ENCODE results near the gene PRTFDC1.

DNA sequence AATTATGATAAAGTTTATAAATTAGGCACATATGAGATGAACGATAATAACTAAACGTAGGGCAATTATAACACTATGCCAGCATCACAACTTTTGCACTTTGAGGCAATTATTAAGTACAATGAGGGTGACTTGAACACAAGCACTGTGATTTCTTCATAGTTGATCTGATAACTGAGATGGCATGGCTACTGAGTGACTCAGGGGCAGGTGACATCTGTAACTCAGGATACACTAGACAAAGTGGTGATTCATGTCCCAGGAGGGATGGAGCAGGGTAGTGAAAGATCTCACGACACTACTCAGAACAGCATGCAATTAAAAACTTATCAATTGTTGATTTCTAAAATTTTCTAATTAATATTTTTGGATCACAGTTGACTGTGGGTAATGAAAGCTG is 130.4 kb downstream of the PRTFDC1 start:
- TF ChIP-seq, protein P1, sequence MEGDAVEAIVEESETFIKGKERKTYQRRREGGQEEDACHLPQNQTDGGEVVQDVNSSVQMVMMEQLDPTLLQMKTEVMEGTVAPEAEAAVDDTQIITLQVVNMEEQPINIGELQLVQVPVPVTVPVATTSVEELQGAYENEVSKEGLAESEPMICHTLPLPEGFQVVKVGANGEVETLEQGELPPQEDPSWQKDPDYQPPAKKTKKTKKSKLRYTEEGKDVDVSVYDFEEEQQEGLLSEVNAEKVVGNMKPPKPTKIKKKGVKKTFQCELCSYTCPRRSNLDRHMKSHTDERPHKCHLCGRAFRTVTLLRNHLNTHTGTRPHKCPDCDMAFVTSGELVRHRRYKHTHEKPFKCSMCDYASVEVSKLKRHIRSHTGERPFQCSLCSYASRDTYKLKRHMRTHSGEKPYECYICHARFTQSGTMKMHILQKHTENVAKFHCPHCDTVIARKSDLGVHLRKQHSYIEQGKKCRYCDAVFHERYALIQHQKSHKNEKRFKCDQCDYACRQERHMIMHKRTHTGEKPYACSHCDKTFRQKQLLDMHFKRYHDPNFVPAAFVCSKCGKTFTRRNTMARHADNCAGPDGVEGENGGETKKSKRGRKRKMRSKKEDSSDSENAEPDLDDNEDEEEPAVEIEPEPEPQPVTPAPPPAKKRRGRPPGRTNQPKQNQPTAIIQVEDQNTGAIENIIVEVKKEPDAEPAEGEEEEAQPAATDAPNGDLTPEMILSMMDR (conservative IDR thresholded peaks at IDR 0.05 in 1 of 2, IDR thresholded peaks at IDR 0.05 in 1 of 2; ENCODE audit: low read depth in 1 of 2, low read length in 2 of 2), result no peak
- no peak for TF ChIP-seq EZH2 (IDR thresholded peaks at IDR 0.05; ENCODE audit: low read length, missing control alignments)
